ENCODE measurements around the gene FAM3B. TPM values are rescaled to one million over a fixed set of nuclear protein-coding genes. Genes with fewer than 3 reads are reported as not detected.

Gene FAM3B
- polyA plus RNA-seq, 3 donors, result 0.15 TPM; not detected in 2

GRCh38 chr21:41321908-41322495, 5.4 kb downstream of the FAM3B start:
- intact Hi-C loops (cut with micrococcal nuclease), result no loop called here
- no peak for DNase-seq
- Mint-ChIP-seq H3K4me1 (peaks cover 2% of the 10 kb centered on the region), H3K4me3 (no peak overlapping the region), H3K36me3 (peaks cover 0 to 2% of the 10 kb centered on the region in 2 donors), H3K27me3 (ENCODE audit: low read depth in 3 of 3) (peaks cover 14 to 25% (median 16%) of the 10 kb centered on the region in 3 donors), H3K27ac (peak overlapping the region in 1 of 7 donors; percentile 53), H3K9me3 (peaks cover 0 to 4% (median 0%) of the 10 kb centered on the region in 7 donors)
- H3K9me3 ChIP-seq (replicated peaks in 1 of 2; ENCODE audit: control insufficient read depth in 1 of 2, insufficient read depth in 1 of 2, low read length in 2 of 2), result peaks cover 0 to 7% of the 10 kb centered on the region in 2 donors
- no peaks in the 10 kb centered on the region for H3K36me3 ChIP-seq (replicated peaks in 1 of 2; ENCODE audit: control insufficient read depth in 1 of 2, insufficient read depth in 2 of 2, low read length in 2 of 2)
- H4K20me1 ChIP-seq (ENCODE audit: insufficient read depth, low read length), result no peaks in the 10 kb centered on the region
- H3K4me2 ChIP-seq (replicated peaks; ENCODE audit: extremely low read depth, low read length, poor library complexity, severe bottlenecking), result no peak overlapping the region
- no peak overlapping the region for H2AFZ ChIP-seq (ENCODE audit: insufficient read depth, low read depth, low read length, poor library complexity, severe bottlenecking)
- H3K79me2 ChIP-seq (ENCODE audit: insufficient read depth, low read length), result no peaks in the 10 kb centered on the region
- WGBS (ENCODE audit: insufficient coverage), result 92% methylated on average over 6 of the region's 7 CpGs
- peaks cover 9 to 16% of the 10 kb centered on the region in 2 donors for H3K27me3 ChIP-seq (ENCODE audit: control insufficient read depth in 2 of 2, insufficient read depth in 2 of 2, low read length in 2 of 2)
- no peak overlapping the region for H3K4me3 ChIP-seq (replicated peaks in 1 of 3; ENCODE audit: low read depth in 2 of 3, low read length in 3 of 3)
- peaks cover 0 to under 1% of the 10 kb centered on the region in 2 donors for H3K4me1 ChIP-seq (ENCODE audit: control insufficient read depth in 1 of 2, insufficient read depth in 2 of 2, low read length in 2 of 2)
- no peak overlapping the region for H3K9ac ChIP-seq (ENCODE audit: insufficient read depth, low read length, poor library complexity, severe bottlenecking)
- TF ChIP-seq CTCF (IDR thresholded peaks at IDR 0.05), result no peak
- H3K27ac ChIP-seq (ENCODE audit: low read depth in 1 of 2, low read length in 2 of 2), result no peak overlapping the region

- no peak overlapping the region for H3K4me3 Mint-ChIP-seq
- H3K27me3 ChIP-seq (ENCODE audit: control insufficient read depth in 2 of 2, insufficient read depth in 2 of 2, low read length in 2 of 2), result peaks cover 1 to 8% of the 10 kb centered on the region in 2 donors
- no peaks in the 10 kb centered on the region for H3K36me3 ChIP-seq (replicated peaks in 1 of 2; ENCODE audit: control insufficient read depth in 1 of 2, insufficient read depth in 2 of 2, low read length in 2 of 2)
- H3K9me3 Mint-ChIP-seq, result no peaks in the 10 kb centered on the region
- H3K27ac ChIP-seq (ENCODE audit: low read depth in 1 of 2, low read length in 2 of 2), result no peak overlapping the region
- no peaks in the 10 kb centered on the region for H3K79me2 ChIP-seq (ENCODE audit: insufficient read depth, low read length)
- no peak overlapping the region for H3K4me2 ChIP-seq (replicated peaks; ENCODE audit: extremely low read depth, low read length, poor library complexity, severe bottlenecking)
- H3K9ac ChIP-seq (ENCODE audit: insufficient read depth, low read length, poor library complexity, severe bottlenecking), result no peak overlapping the region
- intact Hi-C loops (cut with micrococcal nuclease), result no loop called here
- no peaks in the 10 kb centered on the region for H4K20me1 ChIP-seq (ENCODE audit: insufficient read depth, low read length)
- DNase-seq, result no peak
- no peak overlapping the region for H2AFZ ChIP-seq (ENCODE audit: insufficient read depth, low read depth, low read length, poor library complexity, severe bottlenecking)
- no peaks in the 10 kb centered on the region for H3K4me1 Mint-ChIP-seq
- H3K36me3 Mint-ChIP-seq, result no peaks in the 10 kb centered on the region
- no peaks in the 10 kb centered on the region for H3K9me3 ChIP-seq (replicated peaks in 1 of 2; ENCODE audit: control insufficient read depth in 1 of 2, insufficient read depth in 1 of 2, low read length in 2 of 2)
- 96% methylated on average over 21 of the region's 23 CpGs for WGBS (ENCODE audit: insufficient coverage)
- peaks cover 8 to 18% (median 10%) of the 10 kb centered on the region in 3 donors for H3K27me3 Mint-ChIP-seq (ENCODE audit: low read depth in 3 of 3)
- no peak overlapping the region for H3K27ac Mint-ChIP-seq
- no peak overlapping the region for H3K4me3 ChIP-seq (replicated peaks in 1 of 3; ENCODE audit: low read depth in 2 of 3, low read length in 3 of 3)
- H3K4me1 ChIP-seq (ENCODE audit: control insufficient read depth in 1 of 2, insufficient read depth in 2 of 2, low read length in 2 of 2), result no peaks in the 10 kb centered on the region
- TF ChIP-seq CTCF (IDR thresholded peaks at IDR 0.05), result no peak
Observed at GRCh38 chr21:41322496-41323382, 6.1 kb downstream of the FAM3B start.

Measured in CD14-positive monocyte (primary cell).